Endometrial microvascular endothelial cells (primary cell): ENCODE data around the gene CNTD1. TPM values are rescaled to one million over a fixed set of nuclear protein-coding genes. Genes with fewer than 3 reads are reported as not detected.
"Not testable (repeated sequence)": the region's sequence is repeated elsewhere in the genome, so short reads cannot be mapped to it uniquely, and the experiment has no call there.

Experiments used
- in situ Hi-C: cut with HindIII; loops from 2 replicates; pipeline ENCODE4 v1.10.0; 2017; ENCODE audit warnings: low sequenced_read_pairs, low pct_unique_long_range_greater_than_20kb; ENCODE audit errors: inconsistent ontology term
- total RNA-seq: library from RNA; depleted of rRNA; stranded (reverse); fragments of >200 nt; gene quantifications from one replicate; pipeline ENCODE4 v1.2.3, GENCODE V29; 2015; ENCODE audit errors: inconsistent ontology term

CNTD1 gene
- total RNA-seq, 1 donor from 2014 or later = 0.37 TPM

- in situ Hi-C loops = no loop called here
Measured at GRCh38 chr17:42853968-42854790, 55.5 kb downstream of the CNTD1 start.

- in situ Hi-C loops = no loop called here
Measured at GRCh38 chr17:42855048-42855596, 56.5 kb downstream of the CNTD1 start.

- in situ Hi-C loops = not testable (repeated sequence)
Measured at GRCh38 chr17:42856093-42856492, 57.4 kb downstream of the CNTD1 start.

- in situ Hi-C loops = not testable (repeated sequence)
Measured at GRCh38 chr17:42856516-42856915, 57.9 kb downstream of the CNTD1 start.

- in situ Hi-C loops = no loop called here
Measured at GRCh38 chr17:42857389-42857788, 58.7 kb downstream of the CNTD1 start.

Other genes with a start within 250 kb of the CNTD1 start
- not detected for gene HSD17B1, start 245.9 kb upstream of the CNTD1 start, total RNA-seq
- gene COASY, start 236.7 kb upstream of the CNTD1 start, total RNA-seq = 37.3 TPM
- gene MLX, start 231.8 kb upstream of the CNTD1 start, total RNA-seq = 31.6 TPM
- gene PSMC3IP, start 221.1 kb upstream of the CNTD1 start, total RNA-seq = 8.5 TPM
- gene RETREG3, start 189.5 kb upstream of the CNTD1 start, total RNA-seq = 65.9 TPM
- 137 TPM for gene TUBG1, start 189.2 kb upstream of the CNTD1 start, total RNA-seq
- 7.4 TPM for gene TUBG2, start 139.6 kb upstream of the CNTD1 start, total RNA-seq
- 9.6 TPM for gene PLEKHH3, start 121.9 kb upstream of the CNTD1 start, total RNA-seq
- gene CCR10, start 117.0 kb upstream of the CNTD1 start, total RNA-seq = 1.5 TPM
- gene CNTNAP1, start 116.3 kb upstream of the CNTD1 start, total RNA-seq = 29.7 TPM
- 13.5 TPM for gene EZH1, start 53.8 kb upstream of the CNTD1 start, total RNA-seq
- gene RAMP2, start 37.6 kb upstream of the CNTD1 start, total RNA-seq = 2.8 TPM
- gene VPS25, start 25.4 kb upstream of the CNTD1 start, total RNA-seq = 70.5 TPM
- gene WNK4, start 18.3 kb upstream of the CNTD1 start, total RNA-seq = 6.5 TPM
- 79.3 TPM for gene COA3, start 157 bp upstream of the CNTD1 start, total RNA-seq
- gene BECN1, start 25.4 kb downstream of the CNTD1 start, total RNA-seq = 109 TPM
- 163 TPM for gene PSME3, start 34.5 kb downstream of the CNTD1 start, total RNA-seq
- gene AOC2, start 45.7 kb downstream of the CNTD1 start, total RNA-seq = 0.09 TPM
- gene AOC3, start 52.3 kb downstream of the CNTD1 start, total RNA-seq = not detected
- gene G6PC1, start 101.9 kb downstream of the CNTD1 start, total RNA-seq = not detected
- gene AARSD1, start 165.6 kb downstream of the CNTD1 start, total RNA-seq = 34.3 TPM
- gene PTGES3L, start 181.2 kb downstream of the CNTD1 start, total RNA-seq = not detected
- 7.3 TPM for gene RUNDC1, start 181.7 kb downstream of the CNTD1 start, total RNA-seq
- gene RPL27, start 199.6 kb downstream of the CNTD1 start, total RNA-seq = 880 TPM
- gene IFI35, start 207.9 kb downstream of the CNTD1 start, total RNA-seq = 62.6 TPM
- 599 TPM for gene VAT1, start 223.5 kb downstream of the CNTD1 start, total RNA-seq
- gene RND2, start 226.4 kb downstream of the CNTD1 start, total RNA-seq = under 0.01 TPM